ENCODE data around the gene LY86. TPM values are rescaled to one million over a fixed set of nuclear protein-coding genes. Genes with fewer than 3 reads are reported as not detected.
A peak's percentile ranks its signal among the peaks of the same experiment; 100 is the strongest.

Gene LY86
- total RNA-seq, 1 experiment from 2014 or later = not detected

DNA sequence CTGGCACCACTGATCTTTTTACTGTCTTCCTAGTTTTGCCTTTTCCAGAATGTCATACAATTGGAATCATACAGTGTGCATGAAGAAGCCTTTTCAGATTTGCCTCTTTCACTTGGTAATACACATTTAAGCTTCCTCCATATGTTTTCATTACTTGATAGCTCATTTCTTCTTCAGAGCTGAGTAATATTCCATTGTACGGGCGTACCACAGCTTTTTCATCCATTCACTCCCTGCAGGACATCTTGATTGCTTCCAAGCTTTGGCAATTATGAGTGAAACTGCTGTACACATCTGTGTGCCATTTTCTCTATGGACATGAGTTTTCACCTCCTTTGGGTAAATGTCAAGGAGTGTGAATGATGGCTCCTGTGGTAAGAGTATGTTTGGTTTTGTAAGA, 46.2 kb upstream of the LY86 start (continued):
- TF ChIP-seq, protein P1, sequence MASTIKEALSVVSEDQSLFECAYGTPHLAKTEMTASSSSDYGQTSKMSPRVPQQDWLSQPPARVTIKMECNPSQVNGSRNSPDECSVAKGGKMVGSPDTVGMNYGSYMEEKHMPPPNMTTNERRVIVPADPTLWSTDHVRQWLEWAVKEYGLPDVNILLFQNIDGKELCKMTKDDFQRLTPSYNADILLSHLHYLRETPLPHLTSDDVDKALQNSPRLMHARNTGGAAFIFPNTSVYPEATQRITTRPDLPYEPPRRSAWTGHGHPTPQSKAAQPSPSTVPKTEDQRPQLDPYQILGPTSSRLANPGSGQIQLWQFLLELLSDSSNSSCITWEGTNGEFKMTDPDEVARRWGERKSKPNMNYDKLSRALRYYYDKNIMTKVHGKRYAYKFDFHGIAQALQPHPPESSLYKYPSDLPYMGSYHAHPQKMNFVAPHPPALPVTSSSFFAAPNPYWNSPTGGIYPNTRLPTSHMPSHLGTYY (CRISPR knock-in tag; IDR thresholded peaks at IDR 0.05) = no peak
- TF ChIP-seq, protein P2, sequence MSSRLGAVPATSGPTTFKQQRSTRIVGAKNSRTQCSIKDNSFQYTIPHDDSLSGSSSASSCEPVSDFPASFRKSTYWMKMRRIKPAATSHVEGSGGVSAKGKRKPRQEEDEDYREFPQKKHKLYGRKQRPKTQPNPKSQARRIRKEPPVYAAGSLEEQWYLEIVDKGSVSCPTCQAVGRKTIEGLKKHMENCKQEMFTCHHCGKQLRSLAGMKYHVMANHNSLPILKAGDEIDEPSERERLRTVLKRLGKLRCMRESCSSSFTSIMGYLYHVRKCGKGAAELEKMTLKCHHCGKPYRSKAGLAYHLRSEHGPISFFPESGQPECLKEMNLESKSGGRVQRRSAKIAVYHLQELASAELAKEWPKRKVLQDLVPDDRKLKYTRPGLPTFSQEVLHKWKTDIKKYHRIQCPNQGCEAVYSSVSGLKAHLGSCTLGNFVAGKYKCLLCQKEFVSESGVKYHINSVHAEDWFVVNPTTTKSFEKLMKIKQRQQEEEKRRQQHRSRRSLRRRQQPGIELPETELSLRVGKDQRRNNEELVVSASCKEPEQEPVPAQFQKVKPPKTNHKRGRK (CRISPR knock-in tag; IDR thresholded peaks at IDR 0.05; ENCODE audit: borderline replicate concordance) = no peak
- TF ChIP-seq, protein P3, sequence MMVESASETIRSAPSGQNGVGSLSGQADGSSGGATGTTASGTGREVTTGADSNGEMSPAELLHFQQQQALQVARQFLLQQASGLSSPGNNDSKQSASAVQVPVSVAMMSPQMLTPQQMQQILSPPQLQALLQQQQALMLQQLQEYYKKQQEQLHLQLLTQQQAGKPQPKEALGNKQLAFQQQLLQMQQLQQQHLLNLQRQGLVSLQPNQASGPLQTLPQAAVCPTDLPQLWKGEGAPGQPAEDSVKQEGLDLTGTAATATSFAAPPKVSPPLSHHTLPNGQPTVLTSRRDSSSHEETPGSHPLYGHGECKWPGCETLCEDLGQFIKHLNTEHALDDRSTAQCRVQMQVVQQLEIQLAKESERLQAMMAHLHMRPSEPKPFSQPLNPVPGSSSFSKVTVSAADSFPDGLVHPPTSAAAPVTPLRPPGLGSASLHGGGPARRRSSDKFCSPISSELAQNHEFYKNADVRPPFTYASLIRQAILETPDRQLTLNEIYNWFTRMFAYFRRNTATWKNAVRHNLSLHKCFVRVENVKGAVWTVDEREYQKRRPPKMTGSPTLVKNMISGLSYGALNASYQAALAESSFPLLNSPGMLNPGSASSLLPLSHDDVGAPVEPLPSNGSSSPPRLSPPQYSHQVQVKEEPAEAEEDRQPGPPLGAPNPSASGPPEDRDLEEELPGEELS (CRISPR knock-in tag; IDR thresholded peaks at IDR 0.05) = no peak
- TF ChIP-seq, protein P4, sequence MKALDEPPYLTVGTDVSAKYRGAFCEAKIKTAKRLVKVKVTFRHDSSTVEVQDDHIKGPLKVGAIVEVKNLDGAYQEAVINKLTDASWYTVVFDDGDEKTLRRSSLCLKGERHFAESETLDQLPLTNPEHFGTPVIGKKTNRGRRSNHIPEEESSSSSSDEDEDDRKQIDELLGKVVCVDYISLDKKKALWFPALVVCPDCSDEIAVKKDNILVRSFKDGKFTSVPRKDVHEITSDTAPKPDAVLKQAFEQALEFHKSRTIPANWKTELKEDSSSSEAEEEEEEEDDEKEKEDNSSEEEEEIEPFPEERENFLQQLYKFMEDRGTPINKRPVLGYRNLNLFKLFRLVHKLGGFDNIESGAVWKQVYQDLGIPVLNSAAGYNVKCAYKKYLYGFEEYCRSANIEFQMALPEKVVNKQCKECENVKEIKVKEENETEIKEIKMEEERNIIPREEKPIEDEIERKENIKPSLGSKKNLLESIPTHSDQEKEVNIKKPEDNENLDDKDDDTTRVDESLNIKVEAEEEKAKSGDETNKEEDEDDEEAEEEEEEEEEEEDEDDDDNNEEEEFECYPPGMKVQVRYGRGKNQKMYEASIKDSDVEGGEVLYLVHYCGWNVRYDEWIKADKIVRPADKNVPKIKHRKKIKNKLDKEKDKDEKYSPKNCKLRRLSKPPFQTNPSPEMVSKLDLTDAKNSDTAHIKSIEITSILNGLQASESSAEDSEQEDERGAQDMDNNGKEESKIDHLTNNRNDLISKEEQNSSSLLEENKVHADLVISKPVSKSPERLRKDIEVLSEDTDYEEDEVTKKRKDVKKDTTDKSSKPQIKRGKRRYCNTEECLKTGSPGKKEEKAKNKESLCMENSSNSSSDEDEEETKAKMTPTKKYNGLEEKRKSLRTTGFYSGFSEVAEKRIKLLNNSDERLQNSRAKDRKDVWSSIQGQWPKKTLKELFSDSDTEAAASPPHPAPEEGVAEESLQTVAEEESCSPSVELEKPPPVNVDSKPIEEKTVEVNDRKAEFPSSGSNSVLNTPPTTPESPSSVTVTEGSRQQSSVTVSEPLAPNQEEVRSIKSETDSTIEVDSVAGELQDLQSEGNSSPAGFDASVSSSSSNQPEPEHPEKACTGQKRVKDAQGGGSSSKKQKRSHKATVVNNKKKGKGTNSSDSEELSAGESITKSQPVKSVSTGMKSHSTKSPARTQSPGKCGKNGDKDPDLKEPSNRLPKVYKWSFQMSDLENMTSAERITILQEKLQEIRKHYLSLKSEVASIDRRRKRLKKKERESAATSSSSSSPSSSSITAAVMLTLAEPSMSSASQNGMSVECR (CRISPR knock-in tag; IDR thresholded peaks at IDR 0.05; ENCODE audit: borderline replicate concordance) = no peak
- TF ChIP-seq TCF7 (CRISPR knock-in tag; IDR thresholded peaks at IDR 0.05; ENCODE audit: low read depth) = no peak
- TF ChIP-seq, protein P5, sequence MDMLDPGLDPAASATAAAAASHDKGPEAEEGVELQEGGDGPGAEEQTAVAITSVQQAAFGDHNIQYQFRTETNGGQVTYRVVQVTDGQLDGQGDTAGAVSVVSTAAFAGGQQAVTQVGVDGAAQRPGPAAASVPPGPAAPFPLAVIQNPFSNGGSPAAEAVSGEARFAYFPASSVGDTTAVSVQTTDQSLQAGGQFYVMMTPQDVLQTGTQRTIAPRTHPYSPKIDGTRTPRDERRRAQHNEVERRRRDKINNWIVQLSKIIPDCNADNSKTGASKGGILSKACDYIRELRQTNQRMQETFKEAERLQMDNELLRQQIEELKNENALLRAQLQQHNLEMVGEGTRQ (CRISPR knock-in tag; IDR thresholded peaks at IDR 0.05) = no peak
- no peak for TF ChIP-seq ZNF396 (CRISPR knock-in tag; IDR thresholded peaks at IDR 0.05; ENCODE audit: borderline replicate concordance)

DNA sequence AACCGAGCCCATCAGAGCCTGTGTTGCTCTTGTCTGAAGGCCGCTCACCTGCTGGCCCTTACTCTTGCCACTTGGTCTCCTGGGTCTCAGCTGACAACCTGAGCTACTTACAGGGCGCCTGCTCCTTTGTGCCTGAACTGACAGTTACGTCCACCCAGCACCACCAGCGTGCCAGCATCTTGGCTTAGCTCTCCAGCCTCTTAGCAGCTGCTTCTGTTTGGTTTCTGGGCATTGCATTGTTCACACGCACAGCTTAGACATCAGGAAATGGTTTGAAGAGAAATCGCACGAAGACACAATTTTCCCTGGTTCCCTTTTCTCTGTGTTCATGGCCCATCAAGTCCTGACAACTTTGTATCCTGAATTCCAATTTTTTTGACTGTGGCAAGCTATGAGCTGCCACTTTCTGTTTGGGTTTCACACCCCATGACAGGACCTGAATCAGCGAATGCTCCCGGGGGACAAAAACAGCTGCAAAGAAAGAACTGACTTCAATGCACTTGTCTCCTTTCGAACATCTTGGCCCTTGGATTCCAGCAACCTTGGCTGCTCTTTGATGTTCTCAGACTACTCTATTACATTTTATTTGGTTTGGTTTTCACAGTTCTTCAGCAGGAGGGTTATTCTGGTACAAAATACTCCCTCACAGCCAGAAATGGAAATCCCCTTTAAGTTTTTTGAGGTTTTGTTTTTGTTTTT, 45.2 kb upstream of the LY86 start:
- H3K27ac Mint-ChIP-seq = no peak overlapping the region

DNA sequence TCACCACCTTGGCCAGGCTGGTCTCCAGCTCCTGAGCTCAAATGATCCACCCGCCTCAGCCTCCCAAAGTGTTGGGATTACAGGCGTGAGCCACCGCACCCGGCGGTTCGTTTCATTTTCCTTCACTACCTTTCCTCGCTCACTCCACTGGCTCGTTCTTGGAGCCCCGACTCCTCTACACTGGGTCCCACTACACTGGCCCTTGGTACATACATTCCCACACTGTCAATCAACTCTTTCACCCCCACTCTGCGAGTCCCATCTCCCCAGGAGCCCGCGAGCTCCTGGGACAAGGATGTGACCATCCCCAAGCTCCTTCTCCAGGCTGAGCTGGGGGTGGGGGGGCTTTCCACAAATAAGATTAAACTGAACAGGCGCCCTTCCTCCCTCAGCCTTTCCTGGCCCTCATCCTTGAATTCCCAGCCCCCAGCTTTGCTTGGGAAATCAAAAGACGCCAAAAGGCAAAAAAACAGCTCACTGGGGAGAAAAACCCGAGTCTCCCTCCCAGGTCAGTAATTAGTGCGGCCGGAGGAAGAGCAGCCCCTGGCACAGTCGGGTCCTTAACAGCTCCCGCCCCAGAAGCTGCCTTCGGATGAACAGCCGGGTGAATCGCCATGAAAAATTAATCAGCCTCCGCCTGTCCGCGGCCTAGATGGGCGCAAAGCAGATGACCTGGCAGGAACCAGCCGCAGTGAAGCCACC, 42.8 kb upstream of the LY86 start:
- Mint-ChIP-seq H3K27me3 (ENCODE audit: low read depth) (peaks cover 28% of the 10 kb centered on the region), H3K27ac (no peak overlapping the region), H3K4me3 (peak overlapping the region; percentile 75), H3K9me3 (peaks cover 12% of the 10 kb centered on the region), H3K4me1 (peaks cover 19% of the 10 kb centered on the region), H3K36me3 (peaks cover 9% of the 10 kb centered on the region; the same call in 1 of the 2 replicates)
- DNase-seq (ENCODE audit: low spot score) (no peak), ATAC-seq (peak; percentile 4)
- CTCF ChIA-PET = interaction anchor here (0.5 to 3.1 kb wide), 15 partner anchors 11 to 528 kb away, joined by 3 to 28 read pairs (median 5); partner anchors contain the start of gene F13A1
- POLR2A ChIA-PET = interaction anchor here (0.6 to 1.3 kb wide), 2 partner anchors 32 to 522 kb away, joined by 3 to 4 read pairs; no protein-coding TSS in a partner anchor
- no peak for TF ChIP-seq RELA (CRISPR knock-in tag; IDR thresholded peaks at IDR 0.05; ENCODE audit: borderline replicate concordance)
- TF ChIP-seq, protein P6, sequence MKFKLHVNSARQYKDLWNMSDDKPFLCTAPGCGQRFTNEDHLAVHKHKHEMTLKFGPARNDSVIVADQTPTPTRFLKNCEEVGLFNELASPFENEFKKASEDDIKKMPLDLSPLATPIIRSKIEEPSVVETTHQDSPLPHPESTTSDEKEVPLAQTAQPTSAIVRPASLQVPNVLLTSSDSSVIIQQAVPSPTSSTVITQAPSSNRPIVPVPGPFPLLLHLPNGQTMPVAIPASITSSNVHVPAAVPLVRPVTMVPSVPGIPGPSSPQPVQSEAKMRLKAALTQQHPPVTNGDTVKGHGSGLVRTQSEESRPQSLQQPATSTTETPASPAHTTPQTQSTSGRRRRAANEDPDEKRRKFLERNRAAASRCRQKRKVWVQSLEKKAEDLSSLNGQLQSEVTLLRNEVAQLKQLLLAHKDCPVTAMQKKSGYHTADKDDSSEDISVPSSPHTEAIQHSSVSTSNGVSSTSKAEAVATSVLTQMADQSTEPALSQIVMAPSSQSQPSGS (CRISPR knock-in tag; IDR thresholded peaks at IDR 0.05; ENCODE audit: borderline replicate concordance, low read depth) = no peak
- TF ChIP-seq, protein P7, sequence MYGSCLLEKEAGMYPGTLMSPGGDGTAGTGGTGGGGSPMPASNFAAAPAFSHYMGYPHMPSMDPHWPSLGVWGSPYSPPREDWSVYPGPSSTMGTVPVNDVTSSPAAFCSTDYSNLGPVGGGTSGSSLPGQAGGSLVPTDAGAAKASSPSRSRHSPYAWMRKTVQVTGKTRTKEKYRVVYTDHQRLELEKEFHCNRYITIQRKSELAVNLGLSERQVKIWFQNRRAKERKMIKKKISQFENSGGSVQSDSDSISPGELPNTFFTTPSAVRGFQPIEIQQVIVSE (CRISPR knock-in tag; IDR thresholded peaks at IDR 0.05; ENCODE audit: borderline replicate concordance) = no peak
- no peak for TF ChIP-seq EMX1 (CRISPR knock-in tag; IDR thresholded peaks at IDR 0.05)
- peak; percentile 45; the same call in 1 of the 2 replicates for TF ChIP-seq ZNF121 (CRISPR knock-in tag; IDR thresholded peaks at IDR 0.05)
- TF ChIP-seq, protein P8, sequence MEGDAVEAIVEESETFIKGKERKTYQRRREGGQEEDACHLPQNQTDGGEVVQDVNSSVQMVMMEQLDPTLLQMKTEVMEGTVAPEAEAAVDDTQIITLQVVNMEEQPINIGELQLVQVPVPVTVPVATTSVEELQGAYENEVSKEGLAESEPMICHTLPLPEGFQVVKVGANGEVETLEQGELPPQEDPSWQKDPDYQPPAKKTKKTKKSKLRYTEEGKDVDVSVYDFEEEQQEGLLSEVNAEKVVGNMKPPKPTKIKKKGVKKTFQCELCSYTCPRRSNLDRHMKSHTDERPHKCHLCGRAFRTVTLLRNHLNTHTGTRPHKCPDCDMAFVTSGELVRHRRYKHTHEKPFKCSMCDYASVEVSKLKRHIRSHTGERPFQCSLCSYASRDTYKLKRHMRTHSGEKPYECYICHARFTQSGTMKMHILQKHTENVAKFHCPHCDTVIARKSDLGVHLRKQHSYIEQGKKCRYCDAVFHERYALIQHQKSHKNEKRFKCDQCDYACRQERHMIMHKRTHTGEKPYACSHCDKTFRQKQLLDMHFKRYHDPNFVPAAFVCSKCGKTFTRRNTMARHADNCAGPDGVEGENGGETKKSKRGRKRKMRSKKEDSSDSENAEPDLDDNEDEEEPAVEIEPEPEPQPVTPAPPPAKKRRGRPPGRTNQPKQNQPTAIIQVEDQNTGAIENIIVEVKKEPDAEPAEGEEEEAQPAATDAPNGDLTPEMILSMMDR (IDR thresholded peaks at IDR 0.05) = no peak

More for the DNA sequence above, 45.2 kb upstream of the LY86 start:
- TF ChIP-seq FOXP1 (CRISPR knock-in tag; IDR thresholded peaks at IDR 0.05; ENCODE audit: borderline replicate concordance) = no peak
- TF ChIP-seq ZNF423 (CRISPR knock-in tag; IDR thresholded peaks at IDR 0.05) = no peak
- Mint-ChIP-seq H3K4me1 (peaks cover 27% of the 10 kb centered on the region), H3K9me3 (peaks cover 12% of the 10 kb centered on the region), H3K4me3 (no peak overlapping the region), H3K36me3 (peaks cover 9% of the 10 kb centered on the region; the same call in 1 of the 2 replicates), H3K27me3 (ENCODE audit: low read depth) (peaks cover 28% of the 10 kb centered on the region)
- DNase-seq (ENCODE audit: low spot score) (no peak), ATAC-seq (no peak)
- ChIA-PET POLR2A (no interaction called here), CTCF (no interaction called here)

Measured in WTC11 (cell line).